KOPT-K1 (cell line): ENCODE measurements around the gene PRPF31.

Source experiments
- H3K27ac ChIP-seq: fragments of 200-600 bp; sonication (generic); 2 replicates; pipeline ENCODE4 v1.5.1; 2016; ENCODE audit warnings: antibody characterized with exemption, mild to moderate bottlenecking, low read depth, low read length; ENCODE audit not compliant: poor library complexity, severe bottlenecking
- H3K36me3 ChIP-seq: fragments of 200-600 bp; sonication (generic); 2 replicates; pipeline ENCODE4 v1.5.1; 2017; ENCODE audit warnings: antibody characterized with exemption, mild to moderate bottlenecking, low read length, moderate library complexity; ENCODE audit not compliant: insufficient read depth
- H3K9me3 ChIP-seq: fragments of 200-600 bp; sonication (generic); 2 replicates; pipeline ENCODE4 v1.5.1; 2017; ENCODE audit warnings: antibody characterized with exemption, low read length, mild to moderate bottlenecking; ENCODE audit not compliant: insufficient read depth, poor library complexity, severe bottlenecking

Gene PRPF31

DNA sequence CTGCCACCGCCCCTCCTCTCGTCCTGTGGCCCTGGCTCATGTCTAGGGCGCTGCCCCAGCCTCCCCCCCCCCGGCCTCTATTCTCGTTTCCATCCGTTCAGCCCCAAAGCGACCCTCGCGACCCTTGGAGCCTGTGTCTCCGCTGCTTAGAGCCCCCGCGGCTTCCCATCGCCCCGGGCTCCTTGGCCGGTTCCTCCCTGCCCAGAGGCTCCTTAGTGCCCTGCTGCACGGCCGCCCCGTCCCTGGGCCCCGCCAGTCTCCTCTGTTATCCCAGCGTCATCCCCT lies 12.8 kb downstream of the PRPF31 start:
- no peaks in the 10 kb centered on the region for H3K9me3 ChIP-seq
- H3K27ac ChIP-seq, result no peak overlapping the region
- peaks cover 85% of the 10 kb centered on the region for H3K36me3 ChIP-seq

DNA sequence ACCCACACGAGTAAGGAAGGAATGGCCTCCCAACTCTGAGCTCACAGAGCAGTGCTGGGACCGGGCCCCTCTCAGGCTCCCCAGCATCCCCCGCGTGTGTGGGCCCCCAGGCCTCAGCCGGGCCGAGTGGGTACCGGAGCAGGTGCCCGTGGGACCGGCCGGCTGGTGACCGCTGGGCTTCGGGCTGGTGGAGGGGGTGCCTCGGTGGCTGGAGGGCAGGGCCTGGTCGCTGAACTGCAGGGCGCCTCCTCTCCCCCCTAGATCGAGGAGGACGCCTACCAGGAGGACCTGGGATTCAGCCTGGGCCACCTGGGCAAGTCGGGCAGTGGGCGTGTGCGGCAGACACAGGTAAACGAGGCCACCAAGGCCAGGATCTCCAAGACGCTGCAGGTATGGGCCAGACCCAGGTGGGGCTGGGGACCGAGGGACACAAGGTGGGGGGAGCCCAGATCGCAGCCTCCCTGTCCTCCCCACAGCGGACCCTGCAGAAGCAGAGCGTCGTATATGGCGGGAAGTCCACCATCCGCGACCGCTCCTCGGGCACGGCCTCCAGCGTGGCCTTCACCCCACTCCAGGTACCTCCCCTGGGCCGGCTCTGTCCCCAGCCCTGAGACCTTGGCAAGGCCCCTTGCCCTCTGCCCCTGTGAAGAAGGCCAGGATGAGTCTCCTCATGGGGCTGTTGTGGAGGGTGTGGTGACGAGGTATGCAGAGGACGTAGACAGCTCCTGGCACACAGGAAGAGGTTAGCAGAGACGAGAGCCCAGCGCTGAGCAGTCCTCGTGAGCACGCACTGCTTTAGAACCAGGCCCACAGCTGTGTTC lies 13.5 kb downstream of the PRPF31 start:
- peaks cover 5% of the 10 kb centered on the region for H3K9me3 ChIP-seq
- H3K36me3 ChIP-seq, result peaks cover 78% of the 10 kb centered on the region
- H3K27ac ChIP-seq, result no peak overlapping the region

DNA sequence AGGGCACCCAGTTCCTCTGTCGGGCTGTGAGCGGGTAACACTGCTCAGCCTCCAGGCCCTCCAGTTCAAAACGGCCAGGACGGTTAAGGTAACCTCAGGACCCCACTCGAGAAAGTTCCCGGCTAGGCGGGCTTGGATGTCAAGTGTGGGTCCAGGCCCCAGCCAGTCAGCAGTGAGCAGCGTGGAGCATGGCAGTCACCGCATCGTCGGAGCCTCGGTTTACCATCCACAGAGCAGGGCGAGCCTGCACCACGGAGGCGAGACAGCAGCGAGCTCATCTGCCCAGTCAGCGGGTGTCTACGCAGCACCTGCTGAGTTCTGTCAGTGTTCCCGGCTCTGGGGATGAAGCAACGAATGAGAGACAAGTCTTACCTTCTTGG lies 14.1 kb downstream of the PRPF31 start:
- H3K36me3 ChIP-seq, result peaks cover 72% of the 10 kb centered on the region
- H3K27ac ChIP-seq, result no peak overlapping the region
- H3K9me3 ChIP-seq, result peaks cover 5% of the 10 kb centered on the region

DNA sequence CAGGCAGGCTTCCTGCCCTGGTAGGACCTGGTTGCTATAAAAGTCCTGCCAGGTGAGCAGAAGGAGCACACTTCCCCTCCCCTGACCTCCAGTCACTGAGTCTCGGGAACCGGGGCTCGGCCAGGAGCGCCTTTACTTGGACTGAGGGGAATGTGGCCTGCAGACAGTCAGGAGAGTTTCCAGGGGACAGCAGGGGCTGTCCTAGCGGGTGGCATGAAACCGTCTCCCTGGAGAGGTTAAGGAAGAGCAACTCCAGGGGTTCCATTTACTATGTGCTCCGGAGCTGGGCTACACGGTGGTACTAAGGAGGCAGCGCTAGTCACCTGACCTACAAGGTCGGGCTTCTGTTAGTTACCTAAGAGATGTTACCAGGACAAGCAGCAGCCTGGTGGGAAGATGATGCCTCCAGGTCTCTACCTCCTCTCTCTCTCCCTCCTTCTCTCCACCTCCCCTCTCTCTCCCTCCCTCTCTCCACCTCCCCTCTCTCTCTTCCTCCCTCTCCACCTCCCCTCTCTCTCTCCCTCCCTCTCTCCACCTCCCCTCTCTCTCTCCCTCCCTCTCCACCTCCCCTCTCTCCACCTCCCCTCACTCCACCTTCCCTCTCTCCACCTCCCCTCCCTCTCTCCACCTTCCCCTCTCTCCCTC lies 17.9 kb downstream of the PRPF31 start:
- peaks cover 5% of the 10 kb centered on the region for H3K9me3 ChIP-seq
- H3K36me3 ChIP-seq, result peaks cover 36% of the 10 kb centered on the region
- H3K27ac ChIP-seq, result no peak overlapping the region

DNA sequence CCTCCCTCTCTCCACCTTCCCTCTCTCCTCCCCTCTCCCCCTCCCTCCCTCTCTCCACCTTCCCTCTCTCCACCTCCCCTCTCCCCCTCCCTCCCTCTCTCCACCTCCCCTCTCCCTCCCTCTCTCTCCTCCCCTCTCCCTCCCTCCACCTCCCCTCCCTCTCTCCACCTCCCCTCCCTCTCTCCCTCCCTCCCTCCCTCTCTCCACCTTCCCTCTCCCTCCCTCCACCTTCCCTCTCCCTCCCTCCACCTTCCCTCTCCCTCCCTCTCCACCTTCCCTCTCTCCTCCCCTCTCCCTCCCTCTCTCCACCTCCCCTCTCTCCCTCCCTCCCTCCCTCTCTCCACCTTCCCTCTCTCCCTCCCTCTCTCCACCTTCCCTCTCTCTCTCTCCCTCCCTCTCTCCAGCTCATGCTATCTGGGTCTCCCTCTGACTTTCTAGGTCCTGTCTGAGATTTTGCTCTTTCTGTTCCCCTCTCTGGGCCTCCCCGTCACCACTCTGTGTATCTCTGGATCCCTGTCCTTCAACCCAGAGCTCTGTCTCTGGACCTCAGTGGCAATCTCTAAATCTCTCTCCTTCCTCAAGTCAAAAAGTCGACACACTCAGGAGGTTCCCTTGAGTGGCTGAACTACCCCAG lies 18.5 kb downstream of the PRPF31 start:
- Histone ChIP-seq H3K36me3 (peaks cover 33% of the 10 kb centered on the region), H3K9me3 (peaks cover 5% of the 10 kb centered on the region), H3K27ac (no peak overlapping the region)

DNA sequence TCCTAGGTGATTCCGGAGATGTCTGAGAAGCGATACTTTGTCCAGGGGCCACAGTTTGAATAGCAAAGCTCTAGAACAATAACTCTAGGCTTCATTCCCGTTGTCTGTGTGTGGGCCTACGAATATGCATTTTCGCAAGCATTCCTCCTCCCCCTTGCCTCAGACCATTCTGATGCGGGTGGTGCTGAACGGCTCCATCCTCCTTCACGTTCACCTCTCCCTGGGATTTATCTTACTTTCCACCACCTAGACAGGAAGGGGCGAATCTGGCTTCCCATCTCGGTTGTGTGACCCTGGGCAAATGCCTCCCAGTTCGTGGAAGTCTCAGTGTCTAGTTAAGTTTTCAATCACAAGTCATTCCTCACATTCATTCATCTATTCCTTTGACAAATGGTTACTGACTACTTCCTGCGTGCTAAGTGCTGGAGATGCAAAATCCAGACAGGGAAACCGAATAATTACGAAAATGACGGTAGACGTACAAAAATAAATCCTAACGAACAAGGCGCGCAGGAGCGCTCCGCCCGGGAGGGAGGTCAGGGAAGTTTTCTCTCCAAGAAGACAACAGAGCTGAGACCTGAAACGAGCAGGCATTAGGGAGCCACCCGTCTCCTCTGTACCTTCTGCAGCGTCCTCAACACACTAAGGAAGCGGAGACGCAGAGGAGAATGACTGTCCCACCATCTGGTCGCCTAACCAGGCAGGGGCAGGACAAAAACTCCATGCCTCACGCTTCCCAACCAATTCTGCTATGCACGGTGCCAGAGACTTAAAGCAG lies 20.7 kb downstream of the PRPF31 start:
- peak overlapping the region; percentile 49 for H3K27ac ChIP-seq
- H3K9me3 ChIP-seq, result peaks cover 5% of the 10 kb centered on the region
- peaks cover 33% of the 10 kb centered on the region for H3K36me3 ChIP-seq

DNA sequence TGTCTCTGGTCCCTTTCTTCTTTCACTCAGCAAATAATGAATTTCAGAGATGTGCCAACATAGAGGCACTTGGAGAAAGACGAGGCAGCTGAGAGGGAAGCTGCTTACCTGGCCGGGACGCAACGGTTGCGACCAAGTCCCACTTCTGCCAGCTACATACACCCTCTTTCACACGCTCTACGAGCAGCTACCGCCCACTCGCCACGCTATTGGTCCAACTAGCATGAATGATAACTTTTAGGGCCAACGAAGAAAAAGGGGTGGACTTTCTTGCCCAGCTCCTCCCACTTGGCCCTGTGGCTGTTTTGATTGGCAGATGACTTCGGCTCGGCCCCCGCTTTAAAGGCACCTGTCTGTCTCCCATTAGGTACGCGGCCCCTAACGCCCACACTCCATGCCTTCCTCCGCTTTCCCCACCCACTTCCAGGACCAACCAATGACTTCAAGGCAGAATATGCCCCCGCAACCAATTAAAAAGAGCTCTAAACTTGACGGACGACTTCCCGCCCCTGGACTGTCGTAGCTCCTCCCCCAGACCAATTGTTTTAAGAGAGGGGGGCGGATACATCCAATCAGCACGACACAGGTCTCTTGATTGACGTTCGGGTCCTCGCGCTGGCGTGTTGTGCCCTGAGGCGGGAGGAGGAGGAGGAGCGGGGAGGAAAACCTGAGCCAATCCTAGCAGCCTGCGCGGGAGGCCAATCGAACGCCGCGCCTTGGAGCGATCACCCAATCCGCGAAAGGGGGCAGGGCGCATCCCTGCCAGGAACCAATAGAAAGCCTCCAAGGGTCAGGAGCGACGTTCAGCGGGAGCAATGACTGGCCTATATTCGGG lies 21.5 kb downstream of the PRPF31 start:
- H3K9me3 ChIP-seq, result peaks cover 5% of the 10 kb centered on the region
- peak overlapping the region; percentile 85 for H3K27ac ChIP-seq
- H3K36me3 ChIP-seq, result peaks cover 33% of the 10 kb centered on the region

DNA sequence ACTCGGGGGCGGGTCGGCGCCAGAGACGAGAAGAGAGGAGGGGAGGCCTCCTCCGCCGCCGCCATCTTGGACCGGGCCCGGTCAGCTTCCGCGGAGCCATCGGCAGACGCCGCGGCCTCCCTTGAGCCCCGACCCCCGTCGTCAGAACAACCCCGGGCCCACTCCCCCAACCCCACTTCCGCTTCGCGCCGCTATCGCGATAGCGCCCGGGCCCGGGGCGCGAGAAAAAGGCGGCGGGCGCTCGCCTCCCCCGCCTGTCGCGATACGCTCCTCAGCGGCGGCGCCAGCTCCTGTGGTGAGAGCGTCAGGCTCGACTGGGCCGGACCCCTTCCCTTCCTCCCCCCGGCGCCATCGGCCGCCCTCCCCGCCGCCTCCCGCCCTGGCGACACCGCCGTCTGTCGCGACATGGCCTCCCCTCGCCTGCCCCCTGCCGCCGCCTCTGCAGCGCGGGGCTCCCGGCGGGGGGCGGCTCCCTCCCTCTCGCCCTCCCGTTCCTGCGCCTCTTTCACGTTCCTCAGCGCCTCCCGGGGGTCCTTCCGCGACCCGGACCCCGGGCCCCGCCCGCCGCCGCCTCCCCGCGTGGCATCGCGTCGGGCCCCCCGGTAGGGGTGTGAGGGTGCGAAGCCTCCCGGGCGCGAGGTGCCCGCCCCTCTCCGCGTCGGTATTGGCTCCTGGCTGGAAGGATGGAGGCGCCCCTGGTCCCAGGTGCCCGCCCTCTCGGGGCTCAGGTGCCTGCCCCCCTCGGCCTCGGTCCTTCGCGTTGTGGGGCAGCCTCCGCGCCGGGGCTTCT lies 22.3 kb downstream of the PRPF31 start, which contains the start of gene CNOT3:
TSS of gene CNOT3 (plus strand) at position 64 of the 790 bp plus-strand sequence. CDS start 5,217 bp downstream, outside the sequence.
- Histone ChIP-seq H3K27ac (peak within 1 kb of the TSS; percentile 85), H3K9me3 (peaks cover 5% of the 10 kb centered on the region)

DNA sequence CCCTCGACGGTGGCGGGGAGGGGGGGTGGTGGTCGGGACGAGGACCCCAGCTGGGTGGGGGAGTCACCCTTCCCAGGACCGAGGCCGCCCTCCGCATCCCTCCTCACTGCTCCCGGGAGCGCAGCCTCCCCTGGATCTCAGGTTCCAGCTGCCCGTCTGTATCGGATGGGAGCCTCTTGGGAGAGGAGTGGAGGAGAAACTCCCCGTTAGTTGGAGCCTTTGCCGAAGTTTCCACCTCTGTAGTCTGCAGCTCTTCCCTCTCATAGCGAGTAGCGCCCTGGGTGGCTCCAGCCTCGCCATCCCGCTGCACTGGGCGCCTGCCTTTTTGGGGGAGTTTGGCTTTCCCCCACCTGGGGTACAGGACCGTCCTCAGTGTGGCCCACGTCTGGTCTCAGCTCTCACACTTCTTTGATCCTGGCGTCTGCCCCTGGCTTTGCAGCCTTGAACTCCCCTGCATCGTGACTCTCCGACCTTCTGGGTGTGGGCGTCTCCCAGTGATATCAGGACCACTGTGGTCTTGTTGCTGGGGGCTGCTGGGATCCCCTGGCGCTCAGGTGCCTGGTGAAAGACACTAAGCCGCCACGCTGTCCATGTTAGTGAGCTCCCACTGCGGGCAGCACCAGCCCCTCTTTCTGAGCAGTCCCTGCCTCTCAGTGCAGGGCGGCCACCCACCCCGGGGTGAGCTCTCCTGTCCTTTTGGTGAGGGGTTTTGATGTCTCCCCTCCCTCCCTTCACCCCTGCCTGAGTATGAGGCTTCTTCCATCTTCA lies 23.1 kb downstream of the PRPF31 start:
- H3K36me3 ChIP-seq, result peaks cover 49% of the 10 kb centered on the region
- peak overlapping the region; percentile 85 for H3K27ac ChIP-seq
- peaks cover 2% of the 10 kb centered on the region for H3K9me3 ChIP-seq

More for the DNA sequence above, 22.3 kb downstream of the PRPF31 start, which contains the start of gene CNOT3:
- H3K36me3 ChIP-seq, result peaks cover 41% of the 10 kb centered on the region

DNA sequence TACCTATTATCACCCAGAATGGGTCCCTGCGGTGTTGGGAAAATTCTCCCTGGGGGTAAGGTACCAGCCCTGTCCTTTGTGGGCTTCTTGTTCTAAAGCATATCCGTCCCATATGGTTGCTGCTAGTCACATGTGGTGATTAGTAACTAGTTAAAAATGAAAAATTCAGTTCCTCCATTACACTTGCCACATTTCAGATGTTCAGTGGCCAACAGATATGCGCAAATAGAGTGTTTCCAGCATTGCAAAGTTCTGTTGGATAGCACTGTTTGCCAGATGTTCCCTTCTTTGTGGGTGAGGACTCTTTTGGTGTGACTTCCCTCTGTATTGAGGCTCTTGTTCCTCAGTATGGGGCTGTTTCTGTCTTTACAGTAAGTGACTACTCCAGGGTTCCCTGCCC lies 25.8 kb downstream of the PRPF31 start:
- H3K27ac ChIP-seq, result no peak overlapping the region
- peaks cover 76% of the 10 kb centered on the region for H3K36me3 ChIP-seq
- no peaks in the 10 kb centered on the region for H3K9me3 ChIP-seq

DNA sequence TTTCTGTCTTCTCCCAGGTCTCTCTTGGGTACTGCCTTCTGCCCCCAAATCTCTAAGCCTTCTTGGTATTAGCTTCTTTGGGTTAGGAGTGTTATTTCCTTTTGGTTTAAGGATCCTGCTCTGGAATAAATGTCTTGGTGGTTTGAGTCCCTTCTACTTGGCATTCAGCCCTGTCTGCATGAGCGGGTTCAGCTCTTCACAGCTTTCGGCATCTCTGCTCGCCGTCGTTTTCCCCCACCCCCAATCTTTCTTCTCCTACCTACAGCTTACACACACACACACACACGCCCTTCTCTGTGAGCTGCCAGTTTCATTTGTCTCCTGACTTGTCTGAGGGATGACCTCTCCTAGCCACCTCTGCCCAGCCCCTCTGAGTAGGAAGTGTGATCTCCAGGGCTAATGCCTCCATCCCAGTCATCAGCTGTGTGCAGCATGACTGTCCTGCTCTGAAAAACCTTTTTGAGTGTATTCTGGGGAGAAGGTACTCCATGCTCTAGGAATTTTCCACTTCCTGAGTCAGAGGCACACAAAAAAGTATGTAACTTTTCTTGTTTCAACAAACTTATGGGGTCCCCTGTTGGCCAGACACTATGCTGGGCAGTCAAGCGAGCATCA lies 26.7 kb downstream of the PRPF31 start:
- H3K27ac ChIP-seq, result no peak overlapping the region
- H3K36me3 ChIP-seq, result peaks cover 85% of the 10 kb centered on the region

DNA sequence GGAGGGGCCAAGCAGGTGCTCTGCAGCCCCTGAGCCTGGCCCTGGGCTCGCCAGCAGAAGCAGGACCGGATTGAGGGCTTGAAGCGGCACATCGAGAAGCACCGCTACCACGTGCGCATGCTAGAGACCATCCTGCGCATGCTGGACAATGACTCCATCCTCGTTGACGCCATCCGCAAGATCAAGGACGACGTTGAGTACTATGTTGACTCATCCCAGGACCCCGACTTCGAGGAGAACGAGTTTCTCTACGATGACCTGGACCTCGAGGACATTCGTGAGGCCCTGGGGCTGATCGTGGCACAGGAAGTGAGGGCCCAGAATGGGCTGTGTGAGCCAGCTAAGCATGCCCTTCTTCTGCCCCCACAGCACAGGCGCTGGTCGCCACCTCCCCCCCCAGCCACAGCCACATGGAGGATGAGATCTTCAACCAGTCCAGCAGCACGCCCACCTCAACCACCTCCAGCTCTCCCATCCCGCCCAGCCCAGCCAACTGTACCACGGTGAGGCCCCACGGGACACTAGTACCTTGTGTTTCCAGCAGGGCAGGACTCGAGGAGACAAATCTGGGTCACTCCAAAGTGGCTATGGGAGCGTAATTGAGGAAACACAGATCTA lies 30.1 kb downstream of the PRPF31 start:
- H3K27ac ChIP-seq, result no peak overlapping the region
- H3K36me3 ChIP-seq, result peaks cover 100% of the 10 kb centered on the region
- no peaks in the 10 kb centered on the region for H3K9me3 ChIP-seq

More for the DNA sequence above, 26.7 kb downstream of the PRPF31 start:
- no peaks in the 10 kb centered on the region for H3K9me3 ChIP-seq
